Mucosa of descending colon (tissue), 3 donors: ENCODE data around the gene FAM234A. TPM values are rescaled to one million over a fixed set of nuclear protein-coding genes. Genes with fewer than 3 reads are reported as not detected.

ENCODE experiments used
- ATAC-seq: fragments of 200-7000 bp; cut with Tn5 transposase; one replicate; pipeline ENCODE4 v1.9.1; 2020; ENCODE audit warnings: mild to moderate bottlenecking, moderate library complexity
- DNase-seq, 3 donors: peaks; one replicate each; pipeline ENCODE4 v3.0.0-alpha.2; 2020
- H3K36me3 ChIP-seq: fragments of 200-600 bp; one replicate; pipeline ENCODE4 v1.8.0; 2021; ENCODE audit warnings: low read depth, mild to moderate bottlenecking
- H3K4me1 ChIP-seq: fragments of 200-600 bp; one replicate; pipeline ENCODE4 v1.8.0; 2021; ENCODE audit warnings: low read depth, mild to moderate bottlenecking
- H3K4me3 ChIP-seq: fragments of 200-600 bp; one replicate; pipeline ENCODE4 v1.8.0; 2021; ENCODE audit warnings: mild to moderate bottlenecking
- H3K9me3 ChIP-seq: fragments of 200-600 bp; one replicate; pipeline ENCODE4 v1.8.0; 2021; ENCODE audit warnings: mild to moderate bottlenecking
- intact Hi-C, 2 donors: fragments of 100-400 bp; cut with DNase I in 1 of 2; cut with micrococcal nuclease in 1 of 2; formaldehyde crosslinking; loops; one replicate each; pipeline versions ENCODE4 v1.11.0 to v1.11.1; 2022; cut with DNase I, micrococcal nuclease
- total RNA-seq, 3 donors: library from RNA; stranded (reverse); fragmentation: NEBNext Ultra II Directional in 2 of 3; extraction: Animal tissue kit (Norgen Biotek cat#: 25700) in 2 of 3; gene quantifications; one replicate each; pipeline versions ENCODE4 v1.2.1 to v1.2.4, GENCODE V29; 2021 to 2023
- TF ChIP-seq, protein P1 (sequence below): fragments of 200-600 bp; IDR thresholded peaks from one replicate; pipeline ENCODE4 v1.8.0; 2022; ENCODE audit warnings: antibody characterized with exemption, mild to moderate bottlenecking
- donor health status: DM: no; HTN: no; CAD: no; lungs with moderate emphysema.
- donor health status: DM: no; HTN: no; CAD: no.
- donor health status: DM: no; HTN: yes; CAD: no.

FAM234A gene
- total RNA-seq, 3 donors from 2014 or later, result 87.1 to 129 (median 99.1) TPM

- Histone ChIP-seq H3K9me3 (no peaks in the 10 kb centered on the region), H3K4me3 (no peak overlapping the region), H3K36me3 (no peaks in the 10 kb centered on the region), H3K4me1 (no peaks in the 10 kb centered on the region)
- no peak for DNase-seq
- TF ChIP-seq, protein P1, sequence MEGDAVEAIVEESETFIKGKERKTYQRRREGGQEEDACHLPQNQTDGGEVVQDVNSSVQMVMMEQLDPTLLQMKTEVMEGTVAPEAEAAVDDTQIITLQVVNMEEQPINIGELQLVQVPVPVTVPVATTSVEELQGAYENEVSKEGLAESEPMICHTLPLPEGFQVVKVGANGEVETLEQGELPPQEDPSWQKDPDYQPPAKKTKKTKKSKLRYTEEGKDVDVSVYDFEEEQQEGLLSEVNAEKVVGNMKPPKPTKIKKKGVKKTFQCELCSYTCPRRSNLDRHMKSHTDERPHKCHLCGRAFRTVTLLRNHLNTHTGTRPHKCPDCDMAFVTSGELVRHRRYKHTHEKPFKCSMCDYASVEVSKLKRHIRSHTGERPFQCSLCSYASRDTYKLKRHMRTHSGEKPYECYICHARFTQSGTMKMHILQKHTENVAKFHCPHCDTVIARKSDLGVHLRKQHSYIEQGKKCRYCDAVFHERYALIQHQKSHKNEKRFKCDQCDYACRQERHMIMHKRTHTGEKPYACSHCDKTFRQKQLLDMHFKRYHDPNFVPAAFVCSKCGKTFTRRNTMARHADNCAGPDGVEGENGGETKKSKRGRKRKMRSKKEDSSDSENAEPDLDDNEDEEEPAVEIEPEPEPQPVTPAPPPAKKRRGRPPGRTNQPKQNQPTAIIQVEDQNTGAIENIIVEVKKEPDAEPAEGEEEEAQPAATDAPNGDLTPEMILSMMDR, result no peak
- intact Hi-C loops, result no loop called here
- ATAC-seq, result no peak
Measured at GRCh38 chr16:259814-260253, 25.2 kb downstream of the FAM234A start.

DNA sequence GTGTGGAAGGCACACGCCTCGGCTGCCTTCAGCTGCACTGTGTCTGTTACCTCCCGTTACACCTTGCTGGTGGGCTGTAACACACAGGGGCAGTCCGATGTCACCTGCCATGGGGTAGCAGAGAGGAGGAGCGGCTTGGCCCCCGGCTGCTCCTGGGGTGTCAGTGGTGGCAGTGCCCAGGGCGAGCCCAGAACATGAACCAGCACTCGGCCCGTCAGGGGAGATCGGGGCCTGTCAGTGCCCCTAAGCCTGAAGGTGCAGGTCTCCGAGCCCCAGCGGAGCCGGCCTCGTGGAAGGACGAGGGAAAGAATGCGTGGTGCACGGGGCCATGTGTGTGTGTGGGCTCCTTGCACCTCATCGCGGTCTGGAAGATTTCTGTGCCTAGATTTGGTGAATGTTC, 25.7 kb downstream of the FAM234A start:
- ATAC-seq (no peak), DNase-seq (no peak)
- TF ChIP-seq, protein P1, result no peak

DNA sequence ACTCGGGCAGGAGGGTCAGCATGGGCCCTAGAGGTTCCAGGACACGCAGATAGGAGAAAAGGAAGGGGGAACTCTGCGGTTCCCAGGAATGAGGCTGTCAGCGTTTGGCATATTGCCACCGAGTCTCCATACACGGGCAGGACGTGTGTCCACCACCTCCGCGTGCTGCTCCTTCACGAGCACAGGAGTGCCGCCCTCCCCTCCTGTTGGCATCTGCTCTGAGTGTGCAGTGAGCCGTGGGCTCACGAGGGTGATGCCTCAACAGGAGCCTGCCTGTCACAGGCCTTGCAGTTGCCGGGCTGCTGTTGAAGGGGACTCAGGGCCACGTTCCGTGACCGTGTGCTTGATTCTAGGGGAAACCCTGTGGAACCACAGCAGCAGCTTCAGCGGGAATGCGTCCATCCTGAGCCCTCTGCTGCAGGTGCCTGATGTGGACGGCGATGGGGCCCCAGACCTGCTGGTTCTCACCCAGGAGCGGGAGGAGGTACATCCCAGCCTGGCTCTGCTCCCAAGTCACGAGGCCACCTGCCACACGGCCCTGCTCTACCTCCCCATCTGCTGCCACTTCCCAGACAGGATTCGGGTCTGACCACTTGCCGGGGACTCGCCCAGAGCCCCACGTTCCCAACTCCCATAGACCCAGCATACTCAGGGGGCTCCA, 26.5 kb downstream of the FAM234A start:
- Histone ChIP-seq H3K4me1 (no peaks in the 10 kb centered on the region), H3K36me3 (no peaks in the 10 kb centered on the region), H3K4me3 (no peak overlapping the region), H3K9me3 (no peaks in the 10 kb centered on the region)
- intact Hi-C loops, result no loop called here
- DNase-seq (no peak), ATAC-seq (no peak)
- TF ChIP-seq, protein P1, result no peak

More for the DNA sequence above, 25.7 kb downstream of the FAM234A start:
- Histone ChIP-seq H3K9me3 (no peaks in the 10 kb centered on the region), H3K4me1 (no peaks in the 10 kb centered on the region), H3K4me3 (no peak overlapping the region), H3K36me3 (no peaks in the 10 kb centered on the region)
- intact Hi-C loops, result no loop called here

- Histone ChIP-seq H3K4me3 (no peak overlapping the region), H3K4me1 (no peaks in the 10 kb centered on the region), H3K36me3 (no peaks in the 10 kb centered on the region), H3K9me3 (no peaks in the 10 kb centered on the region)
- intact Hi-C loops, result no loop called here
- TF ChIP-seq, protein P1, result no peak
- DNase-seq, result no peak
- ATAC-seq, result no peak
Measured at GRCh38 chr16:262121-262745, 27.6 kb downstream of the FAM234A start.

GRCh38 chr16:263182-263774, 28.7 kb downstream of the FAM234A start:
- ATAC-seq (no peak), DNase-seq (no peak)
- H3K4me1 ChIP-seq, result no peaks in the 10 kb centered on the region
- no peak overlapping the region for H3K4me3 ChIP-seq
- no peaks in the 10 kb centered on the region for H3K9me3 ChIP-seq
- no peaks in the 10 kb centered on the region for H3K36me3 ChIP-seq
- TF ChIP-seq, protein P1, result no peak
- intact Hi-C loops, result no loop called here
